OCI-LY7 (cell line): ENCODE results near the gene ARFGEF3.

Experiments used
- CTCF ChIP-seq: fragments of 200-600 bp; sonication (generic); conservative IDR thresholded peaks from 2 replicates; pipeline ENCODE4 v1.5.1; 2014; ENCODE audit warnings: mild to moderate bottlenecking, antibody characterized with exemption, low read length, moderate library complexity, mixed read lengths
- EZH2phosphoT487 ChIP-seq: fragments of 200-600 bp; sonication (generic); IDR thresholded peaks from 2 replicates; pipeline ENCODE4 v1.6.1; 2018; ENCODE audit warnings: low read depth, borderline replicate concordance, mild to moderate bottlenecking, mixed run types, antibody characterized with exemption, low read length, moderate library complexity, mixed read lengths

GRCh38 chr6:138336221-138336620 is 174.5 kb downstream of the ARFGEF3 start:
- TF ChIP-seq CTCF (no peak), EZH2phosphoT487 (no peak)
